ENCODE measurements around the gene DMRTC1B.
"Not testable (repeated sequence)": the region's sequence is repeated elsewhere in the genome, so short reads cannot be mapped to it uniquely, and the experiment has no call there.

DNA sequence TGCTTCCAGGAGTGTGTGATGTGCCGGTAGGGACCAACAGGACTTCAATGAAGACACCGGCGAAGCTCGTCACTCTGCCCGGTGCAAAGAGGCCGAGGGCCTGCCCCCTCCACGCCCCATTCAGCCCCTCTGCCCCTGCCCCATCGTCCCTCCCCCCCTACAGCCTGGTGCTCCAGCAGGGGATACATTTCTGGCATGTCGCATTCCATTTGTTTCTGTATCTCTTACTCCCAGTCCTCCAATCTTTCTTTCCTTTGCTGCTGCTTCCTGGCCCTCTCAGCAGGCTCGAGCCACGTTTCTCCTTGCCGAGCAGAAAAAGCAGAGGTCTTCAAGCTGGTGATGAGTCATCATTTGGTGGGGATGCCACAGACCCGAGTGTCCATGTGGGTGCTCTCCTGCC is 31.4 kb downstream of the DMRTC1B start, which contains the start of gene FAM236D:
- TF ChIP-seq, protein P1, sequence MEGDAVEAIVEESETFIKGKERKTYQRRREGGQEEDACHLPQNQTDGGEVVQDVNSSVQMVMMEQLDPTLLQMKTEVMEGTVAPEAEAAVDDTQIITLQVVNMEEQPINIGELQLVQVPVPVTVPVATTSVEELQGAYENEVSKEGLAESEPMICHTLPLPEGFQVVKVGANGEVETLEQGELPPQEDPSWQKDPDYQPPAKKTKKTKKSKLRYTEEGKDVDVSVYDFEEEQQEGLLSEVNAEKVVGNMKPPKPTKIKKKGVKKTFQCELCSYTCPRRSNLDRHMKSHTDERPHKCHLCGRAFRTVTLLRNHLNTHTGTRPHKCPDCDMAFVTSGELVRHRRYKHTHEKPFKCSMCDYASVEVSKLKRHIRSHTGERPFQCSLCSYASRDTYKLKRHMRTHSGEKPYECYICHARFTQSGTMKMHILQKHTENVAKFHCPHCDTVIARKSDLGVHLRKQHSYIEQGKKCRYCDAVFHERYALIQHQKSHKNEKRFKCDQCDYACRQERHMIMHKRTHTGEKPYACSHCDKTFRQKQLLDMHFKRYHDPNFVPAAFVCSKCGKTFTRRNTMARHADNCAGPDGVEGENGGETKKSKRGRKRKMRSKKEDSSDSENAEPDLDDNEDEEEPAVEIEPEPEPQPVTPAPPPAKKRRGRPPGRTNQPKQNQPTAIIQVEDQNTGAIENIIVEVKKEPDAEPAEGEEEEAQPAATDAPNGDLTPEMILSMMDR (IDR thresholded peaks at IDR 0.05), result not testable (repeated sequence)
- TF ChIP-seq POLR2A (IDR thresholded peaks at IDR 0.05), result not testable (repeated sequence)

Data from Peyer's patch (tissue), 4 donors.